OCI-LY7 (cell line): ENCODE data around the gene CCR5AS.

Source experiments
- CTCF ChIP-seq: fragments of 200-600 bp; sonication (generic); conservative IDR thresholded peaks from 2 replicates; pipeline ENCODE4 v1.5.1; 2014; ENCODE audit warnings: mild to moderate bottlenecking, antibody characterized with exemption, low read length, moderate library complexity, mixed read lengths
- EZH2phosphoT487 ChIP-seq: fragments of 200-600 bp; sonication (generic); IDR thresholded peaks from 2 replicates; pipeline ENCODE4 v1.6.1; 2018; ENCODE audit warnings: low read depth, borderline replicate concordance, mild to moderate bottlenecking, mixed run types, antibody characterized with exemption, low read length, moderate library complexity, mixed read lengths

GRCh38 chr3:46417841-46418611, 11.2 kb upstream of the CCR5AS start:
- TF ChIP-seq CTCF: no peak
- no peak for TF ChIP-seq EZH2phosphoT487
